GM19023 (cell line): Measurements from ENCODE around the gene ZNF576.
A peak's percentile ranks its signal among the peaks of the same experiment; 100 is the strongest.
"Not testable (repeated sequence)": the region's sequence is repeated elsewhere in the genome, so short reads cannot be mapped to it uniquely, and the experiment has no call there.

ENCODE experiments used
- ATAC-seq: cut with Tn5 transposase; IDR thresholded peaks from one replicate; pipeline ENCODE4 v1.9.1; 2021; ENCODE audit warnings: mild to moderate bottlenecking, moderate library complexity; ENCODE audit not compliant: unreplicated experiment

ZNF576 gene

GRCh38 chr19:43599635-43600295 is 3.4 kb downstream of the ZNF576 start:
- ATAC-seq: no peak

GRCh38 chr19:43600326-43600725 is 3.9 kb downstream of the ZNF576 start:
- ATAC-seq: not testable (repeated sequence)

- no peak for ATAC-seq
Measured at GRCh38 chr19:43605875-43606568, 9.6 kb downstream of the ZNF576 start.

- ATAC-seq: no peak
Measured at GRCh38 chr19:43606569-43607229, 10.3 kb downstream of the ZNF576 start.

- ATAC-seq: no peak
Measured at GRCh38 chr19:43607238-43608205, 11.1 kb downstream of the ZNF576 start.

GRCh38 chr19:43609872-43610271 is 13.5 kb downstream of the ZNF576 start:
- ATAC-seq: no peak

GRCh38 chr19:43610493-43610892 is 14.1 kb downstream of the ZNF576 start:
- no peak for ATAC-seq

- ATAC-seq: no peak
Measured at GRCh38 chr19:43611788-43612187, 15.4 kb downstream of the ZNF576 start, which contains the start of gene SRRM5. SRRM5 (plus strand) TSS chr19:43612088; CDS start chr19:43612122, 34 bp downstream.

- ATAC-seq: no peak
Measured at GRCh38 chr19:43612374-43612773, 16.0 kb downstream of the ZNF576 start.

- ATAC-seq: no peak
Measured at GRCh38 chr19:43616306-43616705, 19.9 kb downstream of the ZNF576 start.

- ATAC-seq: no peak
Measured at GRCh38 chr19:43616954-43617353, 20.6 kb downstream of the ZNF576 start.

- ATAC-seq: peak; percentile 19
Measured at GRCh38 chr19:43618921-43619261, 22.5 kb downstream of the ZNF576 start.

GRCh38 chr19:43619262-43620060 is 23.1 kb downstream of the ZNF576 start, which contains the start of gene ZNF428:
ZNF428 (minus strand) TSS chr19:43619629; CDS start chr19:43614304, 5,325 bp downstream.
- peak; percentile 76 for ATAC-seq

GRCh38 chr19:43620061-43621001 is 23.9 kb downstream of the ZNF576 start:
- ATAC-seq: no peak

GRCh38 chr19:43622070-43622469 is 25.7 kb downstream of the ZNF576 start:
- no peak for ATAC-seq

GRCh38 chr19:43622956-43623355 is 26.6 kb downstream of the ZNF576 start:
- no peak for ATAC-seq

GRCh38 chr19:43623889-43624670 is 27.7 kb downstream of the ZNF576 start:
- no peak for ATAC-seq

- no peak for ATAC-seq
Measured at GRCh38 chr19:43624933-43625332, 28.5 kb downstream of the ZNF576 start.
